ENCODE data around the gene ZNF723.
"Not testable (repeated sequence)": the region's sequence is repeated elsewhere in the genome, so short reads cannot be mapped to it uniquely, and the experiment has no call there.

ZNF723 gene

DNA sequence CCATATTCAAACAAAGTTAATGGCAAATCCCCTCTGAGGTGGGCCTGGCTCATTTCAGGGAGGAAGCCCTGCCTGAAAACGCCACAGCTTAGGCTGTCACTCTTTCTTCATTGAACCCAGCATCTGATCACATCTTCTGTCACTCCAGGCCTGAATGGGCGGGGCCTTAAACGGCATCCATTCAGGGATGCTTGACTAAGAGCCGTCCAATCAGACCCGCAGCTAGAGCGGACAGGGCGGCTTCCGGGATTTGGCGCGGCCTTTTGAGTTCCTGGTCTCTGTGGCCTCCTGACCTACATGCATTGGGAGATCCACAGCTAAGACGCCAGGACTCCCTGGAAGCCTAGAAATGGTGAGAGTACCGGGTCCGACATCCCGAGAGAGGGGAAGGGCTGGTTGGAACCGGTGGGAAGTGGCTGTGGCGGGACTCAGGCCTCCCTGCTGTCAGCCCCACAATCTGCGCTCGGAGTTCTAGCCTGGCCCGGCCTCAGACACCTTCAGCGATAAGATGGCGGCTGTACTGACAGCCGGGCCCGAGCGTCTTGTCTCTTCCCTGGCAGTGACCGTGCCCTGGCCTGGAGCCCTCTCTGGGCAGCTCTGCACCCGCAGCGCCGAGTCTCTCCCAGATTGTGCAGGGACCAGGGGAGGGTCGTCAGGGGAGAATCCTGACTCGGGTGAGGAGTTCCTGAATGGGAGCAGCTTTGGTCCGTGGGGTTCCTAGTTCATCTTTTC, at the start of gene ZNF723:
Gene ZNF723 (plus strand): TSS at position 261 of the 732 bp plus-strand sequence. CDS start 89 bp downstream, at position 350.
- DNase-seq = no peak

GRCh38 chr19:22783651-22784410, 48.3 kb upstream of the ZNF723 start, which contains the start of gene ZNF99:
Gene ZNF99 (minus strand): TSS chr19:22784151. CDS start chr19:22784016, 135 bp downstream.
- no peak for DNase-seq

DNA sequence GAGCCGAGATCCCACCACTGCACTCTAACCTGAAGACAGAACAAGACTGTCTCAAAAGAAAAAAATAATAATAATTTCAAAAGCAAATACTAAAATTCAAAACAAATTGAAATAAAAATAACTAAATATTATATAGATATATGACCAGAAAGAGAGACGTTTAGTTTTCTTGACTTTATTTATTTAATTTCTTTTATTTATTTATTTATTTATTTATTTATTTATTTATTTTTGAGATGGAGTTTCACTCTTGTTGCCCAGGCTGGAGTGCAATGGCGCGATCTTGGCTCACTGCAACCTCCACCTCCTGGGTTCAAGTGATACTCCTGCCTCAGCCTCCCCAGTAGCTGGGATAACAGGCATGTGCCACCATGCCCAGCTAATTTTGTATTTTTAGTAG, 39.2 kb upstream of the ZNF723 start:
- not testable (repeated sequence) for DNase-seq

- DNase-seq = no peak
Observed at GRCh38 chr19:22797040-22797439, 35.1 kb upstream of the ZNF723 start.

- no peak for DNase-seq
Observed at GRCh38 chr19:22806418-22806817, 25.7 kb upstream of the ZNF723 start.

GRCh38 chr19:22807061-22807835, 24.8 kb upstream of the ZNF723 start:
- DNase-seq = no peak

DNA sequence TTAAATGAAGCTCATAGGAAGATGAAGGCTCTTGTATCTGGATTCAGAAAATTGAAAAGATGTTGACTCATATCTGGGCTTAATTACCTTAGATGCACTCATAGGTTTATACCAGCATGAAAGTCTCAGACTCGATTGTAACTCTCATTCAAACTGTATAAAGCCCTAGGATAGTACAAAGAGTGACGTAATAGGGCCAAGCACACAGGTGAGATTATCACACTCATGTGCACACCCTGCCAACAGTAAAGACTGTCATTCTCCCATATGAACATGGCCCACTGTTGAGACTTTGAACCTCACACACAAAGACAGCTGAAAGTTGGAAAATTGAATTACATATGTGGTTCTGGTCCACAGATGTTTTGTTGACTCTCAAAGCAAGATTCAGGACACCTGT, 18.0 kb upstream of the ZNF723 start:
- no peak for DNase-seq

DNA sequence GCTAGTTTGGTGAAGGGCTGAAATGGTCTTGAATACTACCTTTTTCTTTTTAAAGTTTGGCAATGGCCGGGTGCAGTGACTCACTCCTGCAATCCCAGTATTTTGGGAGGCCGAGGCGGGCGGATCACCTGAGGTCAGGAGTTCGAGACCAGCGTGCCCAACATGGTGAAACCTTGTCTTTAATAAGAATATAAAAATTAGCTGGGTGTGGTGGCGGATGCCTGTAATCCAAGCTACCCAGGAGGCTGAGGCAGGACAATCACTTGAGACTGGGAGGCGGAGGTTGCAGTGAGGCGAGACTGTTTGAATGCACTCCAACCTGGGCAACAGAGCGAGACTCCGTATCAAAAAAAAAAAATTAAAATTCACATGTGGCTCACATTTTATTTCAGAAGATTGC, 880 bp upstream of the ZNF723 start:
- no peak for DNase-seq

DNA sequence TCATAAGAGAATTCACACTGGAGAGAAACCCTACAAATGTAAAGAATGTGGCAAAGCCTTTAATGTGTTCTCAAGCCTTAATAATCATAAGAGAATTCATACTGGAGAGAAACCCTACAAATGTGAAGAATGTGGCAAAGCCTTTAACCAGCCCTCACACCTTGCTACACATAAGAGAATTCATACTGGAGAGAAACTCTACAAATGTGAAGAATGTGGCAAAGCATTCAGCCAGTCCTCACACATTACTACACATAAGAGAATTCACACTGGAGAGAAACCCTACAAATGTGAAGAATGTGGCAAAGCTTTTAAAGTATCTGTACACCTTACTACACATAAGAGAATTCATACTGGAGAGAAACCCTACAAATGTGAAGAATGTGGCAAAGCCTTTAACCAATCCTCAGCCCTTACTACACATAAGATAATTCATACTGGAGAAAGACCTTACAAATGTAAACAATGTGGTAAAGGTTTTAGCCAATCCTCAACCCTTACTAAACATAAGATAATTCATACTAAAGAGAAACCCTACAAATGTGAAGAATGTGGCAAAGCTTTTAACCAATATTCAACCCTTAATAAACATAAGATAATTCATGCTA, 25.7 kb downstream of the ZNF723 start:
- DNase-seq = not testable (repeated sequence)

DNA sequence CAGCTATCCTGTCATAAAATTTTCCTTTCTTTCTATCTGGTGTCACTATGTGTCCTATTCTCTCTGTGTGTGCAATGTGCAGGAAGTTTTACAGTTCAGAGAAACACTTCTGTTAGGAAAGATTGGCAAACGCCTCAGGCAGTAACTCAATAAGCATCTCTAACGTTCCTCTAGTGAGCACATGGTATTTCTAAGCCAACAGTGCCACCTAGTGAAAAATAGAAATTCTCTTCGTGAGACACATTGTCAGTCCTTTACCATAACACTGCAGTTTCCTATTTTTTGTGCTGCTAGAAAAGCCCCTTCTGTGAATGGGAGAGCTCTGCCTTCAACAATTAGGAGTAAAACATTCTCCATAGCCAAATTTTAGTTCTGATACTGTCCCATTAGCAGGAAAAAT, 50.7 kb downstream of the ZNF723 start:
- DNase-seq = no peak

- no peak for DNase-seq
Observed at GRCh38 chr19:22893855-22894270, 61.8 kb downstream of the ZNF723 start.

DNA sequence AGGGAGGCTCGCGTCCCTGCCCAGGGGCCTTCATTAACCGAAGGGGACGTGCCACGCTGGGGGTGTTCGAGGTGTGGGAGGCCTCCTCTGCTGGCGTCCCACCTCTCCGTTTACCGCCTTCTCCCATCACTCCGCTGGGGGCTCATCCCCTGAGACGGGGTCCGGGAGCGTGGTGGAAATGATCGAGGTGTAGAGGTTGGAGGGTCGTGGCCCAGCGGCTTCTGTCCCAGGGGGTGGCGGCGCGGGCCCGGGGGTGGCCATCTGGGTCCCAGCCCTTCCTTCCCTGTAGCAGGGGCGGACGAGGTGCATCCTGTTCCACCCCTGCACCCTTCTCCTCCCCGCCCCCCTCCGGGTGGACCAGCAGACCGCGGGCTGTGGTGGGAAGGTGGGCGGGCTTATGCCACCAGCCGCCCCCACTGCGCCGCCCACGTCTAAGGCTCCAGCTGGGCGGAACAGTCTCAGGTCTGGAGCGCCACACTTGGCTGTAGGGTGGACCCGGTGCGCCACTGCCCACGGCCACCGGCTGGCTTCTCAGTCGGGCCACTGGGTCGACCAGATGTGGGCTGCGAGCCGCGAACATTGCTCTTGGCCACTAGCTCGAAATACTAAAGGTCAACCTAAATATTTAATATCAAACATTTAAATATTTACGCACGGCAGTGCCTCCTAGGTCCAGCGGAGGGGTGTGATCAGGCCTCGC, 69.5 kb downstream of the ZNF723 start:
- DNase-seq = no peak
